ENCODE measurements around the gene CIT.

Gene CIT

DNA sequence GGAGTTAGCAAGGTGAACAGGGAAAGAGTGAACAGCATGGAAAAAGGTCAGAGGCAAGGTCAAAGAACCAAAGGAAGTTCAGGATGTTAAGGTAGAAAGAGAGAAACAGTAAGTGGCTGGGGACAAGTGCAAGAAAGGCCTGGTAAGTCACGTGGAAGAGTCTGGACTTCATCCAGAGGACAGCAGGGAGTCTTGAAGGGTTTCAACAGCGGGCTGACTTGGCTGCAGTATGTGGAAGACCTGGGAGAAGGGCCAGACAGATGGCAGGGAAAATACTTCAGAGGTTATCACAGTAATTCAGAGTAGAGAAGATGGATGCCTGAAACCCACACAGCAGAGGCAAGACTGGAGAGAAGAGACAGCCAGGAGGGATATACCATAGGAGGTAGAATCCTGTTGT, 34.0 kb downstream of the CIT start:
- no peak for DNase-seq

DNA sequence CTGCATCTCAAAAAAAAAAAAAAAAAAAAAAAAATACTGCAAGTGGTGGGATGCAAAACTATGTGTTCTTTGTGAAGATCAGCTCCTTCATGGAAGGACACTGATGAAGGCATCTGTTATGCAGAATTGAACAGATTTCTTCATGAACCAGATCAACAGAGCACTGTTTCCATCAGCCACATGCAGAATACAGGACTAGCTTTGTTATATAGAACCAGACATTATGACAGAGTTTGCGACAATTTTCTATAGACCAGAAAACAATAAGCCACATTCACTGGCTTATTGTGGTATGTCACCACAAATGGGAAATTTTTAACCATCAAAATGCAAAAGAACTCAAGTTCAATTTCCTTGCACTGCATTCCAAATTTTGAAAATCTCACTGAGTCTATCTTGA, 34.7 kb downstream of the CIT start:
- DNase-seq: no peak

DNA sequence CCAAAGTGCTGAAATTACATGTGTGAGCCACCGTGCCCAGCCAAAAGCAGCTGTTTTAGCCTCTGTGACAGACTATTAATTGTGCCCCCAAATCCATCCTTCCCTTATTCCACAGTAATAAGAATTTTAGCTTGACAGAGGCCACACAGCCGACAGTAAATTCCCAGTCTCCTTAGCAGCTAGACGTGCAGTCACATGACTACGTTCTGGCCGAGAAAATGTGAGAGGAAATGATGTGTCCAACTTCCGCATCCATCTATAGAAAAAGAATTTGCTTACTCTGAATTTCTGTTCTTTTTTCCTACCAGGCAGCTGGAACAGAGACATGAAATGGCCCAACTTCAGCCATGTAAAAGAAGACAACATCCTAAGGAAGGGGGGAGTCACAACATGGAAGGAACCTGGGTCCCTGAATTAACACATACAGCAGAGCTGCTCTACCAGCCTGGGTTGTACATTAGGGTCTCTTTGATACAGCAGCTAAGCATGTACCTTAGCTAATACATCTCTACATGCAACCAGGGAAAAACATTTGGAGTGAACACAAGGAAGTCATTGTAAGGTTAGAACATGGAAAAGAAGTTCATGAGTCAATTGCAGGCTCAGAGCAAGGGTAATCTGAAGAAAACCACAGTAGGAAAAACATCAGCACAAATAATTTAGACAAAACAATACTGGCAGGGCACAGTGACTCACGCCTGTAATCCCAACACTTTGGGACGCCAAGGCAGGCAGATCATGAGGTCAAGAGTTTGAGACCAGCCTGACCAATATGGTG, 35.5 kb downstream of the CIT start:
- no peak for DNase-seq

DNA sequence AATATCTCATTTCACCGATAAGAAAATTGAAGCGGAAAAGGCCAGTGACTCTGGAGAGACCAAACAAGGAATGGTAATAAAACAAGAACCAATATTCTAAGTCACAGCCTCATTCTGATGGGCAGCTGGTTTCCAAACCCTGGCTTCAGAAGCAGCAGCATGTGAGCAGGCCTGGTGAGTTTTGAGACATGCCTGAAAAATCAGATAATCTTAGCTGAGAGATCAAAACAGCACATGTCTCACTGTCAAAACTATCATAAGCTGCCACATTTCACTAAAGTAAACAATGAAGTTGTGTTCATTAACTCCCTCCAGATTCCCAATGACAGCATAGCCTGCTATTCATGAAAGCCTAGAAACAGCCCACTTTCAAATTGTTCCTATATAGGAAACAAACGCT, 36.5 kb downstream of the CIT start:
- no peak for DNase-seq

DNA sequence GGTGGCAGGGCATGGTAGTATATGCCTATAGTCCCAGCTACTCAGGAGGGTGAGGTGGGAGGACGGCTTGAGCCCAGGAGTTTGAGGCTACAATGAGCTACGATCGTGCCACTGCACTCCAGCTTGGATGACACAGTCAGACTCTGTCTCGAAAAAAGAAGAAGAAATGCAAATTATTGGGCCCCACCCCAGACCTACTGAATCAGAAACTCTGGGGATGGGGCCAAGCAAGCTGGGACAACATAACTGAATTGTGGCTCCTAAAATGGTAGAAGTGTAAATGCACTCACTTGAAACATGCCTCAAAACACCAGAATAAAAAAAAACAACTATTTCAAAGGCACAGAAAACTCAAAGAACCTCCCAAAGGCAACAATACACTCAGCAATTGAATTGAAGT, 37.0 kb downstream of the CIT start:
- DNase-seq: no peak

DNA sequence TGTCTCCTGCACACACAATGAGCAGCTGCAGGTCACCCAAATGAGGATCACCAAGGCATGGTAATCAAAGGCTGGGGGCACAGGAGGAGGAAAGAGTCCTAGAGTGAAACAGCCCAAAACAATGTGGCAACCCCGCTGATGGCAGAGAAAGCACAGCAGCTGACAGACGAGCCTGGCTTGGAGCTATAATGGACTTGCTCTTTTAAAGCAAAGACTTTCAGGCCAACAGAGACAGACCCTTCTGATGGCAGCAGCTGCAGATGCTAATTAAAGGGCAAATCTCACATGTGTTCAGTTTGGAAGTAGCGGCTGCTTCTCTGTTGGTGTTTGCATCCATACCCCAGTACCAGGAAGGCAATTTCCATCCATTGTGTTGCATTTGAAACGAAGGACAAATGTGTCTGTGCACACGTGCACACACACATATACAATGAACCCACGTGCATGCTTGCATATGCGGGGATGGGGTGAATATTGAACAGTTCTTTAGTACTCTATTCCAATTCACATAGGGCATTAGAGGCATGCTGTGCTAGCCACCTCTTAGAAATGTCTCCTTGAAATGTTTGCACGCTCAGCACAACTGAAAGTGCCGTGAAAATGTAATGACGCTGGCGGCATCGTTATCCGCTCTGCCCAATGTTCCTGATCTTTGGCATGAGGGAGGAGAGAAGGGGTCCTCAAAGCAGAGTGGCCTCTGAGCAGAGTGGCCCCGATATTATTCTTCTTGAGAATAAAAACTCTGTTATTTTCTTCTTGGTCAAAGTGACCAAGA, 38.1 kb downstream of the CIT start:
- no peak for DNase-seq

DNA sequence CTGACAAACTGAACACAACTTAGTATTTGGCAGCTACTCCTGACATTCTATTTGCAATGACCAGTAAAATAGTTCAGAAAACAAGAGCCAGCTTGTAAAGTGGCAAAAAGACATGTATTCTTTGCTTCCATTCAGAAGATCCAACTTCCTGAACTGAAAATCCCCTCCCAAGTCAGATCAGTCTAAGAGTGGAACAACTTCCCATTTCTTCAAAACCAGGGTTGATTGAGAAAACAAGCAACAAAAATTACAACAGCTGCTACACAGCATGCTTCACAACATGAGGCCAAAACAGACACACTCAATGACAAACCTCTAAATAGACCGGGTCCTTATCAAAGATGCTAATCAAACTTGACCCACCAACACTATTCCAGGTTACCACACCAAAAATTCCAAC, 40.3 kb downstream of the CIT start:
- no peak for DNase-seq

DNA sequence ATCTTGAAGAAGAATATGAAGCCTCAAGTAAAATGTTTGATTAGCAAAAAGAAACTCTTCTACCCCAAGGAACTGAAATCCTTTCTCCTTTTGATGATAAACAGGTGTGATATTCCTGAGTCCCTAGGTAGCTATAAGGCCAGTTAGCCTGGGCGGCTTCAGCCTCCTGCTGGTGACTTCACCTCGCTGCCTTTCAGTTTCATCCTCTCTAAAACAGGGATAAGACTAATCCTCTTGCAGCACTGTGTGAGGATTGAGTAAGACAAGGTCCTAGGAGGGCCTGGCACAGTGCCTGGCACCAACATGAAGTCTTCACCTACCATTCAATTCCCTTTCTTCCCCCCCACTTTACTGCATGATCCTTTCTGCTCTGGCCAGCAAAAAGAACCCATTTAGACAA, 42.1 kb downstream of the CIT start:
- no peak for DNase-seq

DNA sequence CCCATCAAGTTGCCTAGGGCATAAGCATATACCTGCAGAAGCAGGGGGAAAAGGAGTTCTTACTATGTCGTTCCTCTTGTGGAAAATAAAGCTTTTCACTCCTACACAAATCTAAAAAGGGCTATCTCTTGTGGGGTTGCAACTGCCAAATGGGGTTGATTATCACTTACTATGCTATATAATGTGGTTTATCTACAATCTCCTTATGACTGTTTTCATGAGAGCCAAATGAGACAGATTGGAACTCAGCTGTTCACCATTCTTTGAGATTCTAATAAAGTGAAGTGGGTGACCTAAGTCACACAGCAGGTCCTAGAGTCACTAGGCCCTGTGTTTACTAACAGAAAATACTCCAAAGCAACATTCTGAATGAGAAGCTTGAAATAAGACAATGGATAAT, 47.7 kb downstream of the CIT start:
- DNase-seq: no peak

DNA sequence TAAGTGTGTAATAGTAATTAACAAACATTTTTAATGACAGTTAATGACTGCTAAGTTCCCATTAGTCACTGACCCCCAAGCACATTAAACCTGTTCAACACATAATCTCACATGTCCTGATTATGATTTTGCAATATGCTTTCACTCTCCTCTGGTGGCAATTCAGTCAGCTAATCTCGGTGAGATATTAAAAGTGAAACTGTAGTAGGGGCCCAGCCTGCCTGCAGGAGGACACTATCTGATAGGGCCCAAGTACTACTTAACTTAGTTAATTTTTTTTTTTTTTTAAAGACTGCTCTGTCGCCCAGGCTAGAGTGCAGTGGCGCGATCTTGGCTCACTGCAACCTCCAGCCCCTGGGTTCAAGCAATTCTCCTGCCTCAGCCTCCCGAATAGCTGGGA, 48.8 kb downstream of the CIT start:
- DNase-seq: no peak

DNA sequence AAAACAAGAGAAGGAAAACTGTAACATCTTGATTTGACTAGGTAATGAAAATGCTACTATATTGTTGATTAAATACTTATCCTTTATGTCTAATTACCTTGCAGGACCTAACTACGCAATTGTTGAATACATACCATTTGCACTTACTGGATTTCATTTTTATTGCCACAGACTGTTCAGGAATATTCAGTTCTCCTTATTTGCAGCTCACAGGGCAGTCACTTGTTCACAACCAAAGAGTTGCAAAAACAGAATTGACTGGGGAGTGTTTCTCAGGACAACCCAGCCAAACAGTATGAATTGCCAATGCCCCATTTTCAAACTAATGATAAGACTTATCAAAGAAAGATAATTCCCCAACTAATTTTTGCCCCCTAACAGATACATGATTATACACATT, 49.4 kb downstream of the CIT start:
- DNase-seq: no peak

DNA sequence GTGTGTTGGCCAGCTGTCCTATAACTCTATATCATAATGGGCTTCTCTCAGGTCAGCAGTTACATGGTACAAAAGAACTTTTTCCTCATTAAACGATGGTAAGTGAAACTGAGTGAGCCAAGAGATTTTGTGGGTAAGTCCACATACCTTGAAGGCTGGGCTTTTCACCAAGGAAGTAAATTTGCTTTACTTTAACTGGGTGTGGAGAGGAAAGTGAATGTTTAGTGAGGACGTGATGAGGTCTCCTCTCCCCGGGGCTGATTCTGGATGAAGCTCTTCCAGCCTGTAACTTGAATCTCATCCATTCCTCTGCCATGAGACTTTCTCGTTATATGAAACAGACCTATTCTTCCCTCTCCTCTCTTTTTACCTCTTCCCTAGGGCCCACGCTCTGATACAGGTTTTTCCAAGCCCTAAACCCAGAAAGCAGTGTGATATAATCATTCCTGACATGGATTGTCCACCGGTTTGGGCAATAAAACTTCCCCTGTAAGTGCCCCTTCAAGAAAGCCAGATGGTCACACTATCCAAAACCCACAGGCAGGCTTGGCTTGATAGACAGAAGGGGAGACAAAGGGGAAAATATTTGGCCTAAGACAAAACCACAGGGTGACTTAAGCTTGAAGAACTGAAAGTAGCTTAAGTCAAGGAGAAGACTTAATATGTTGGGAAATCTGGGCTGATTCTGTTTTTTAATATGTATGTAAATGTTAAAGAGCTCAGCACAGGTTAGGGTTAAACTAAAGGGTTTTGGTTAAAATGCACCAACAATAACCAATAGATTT, 50.3 kb downstream of the CIT start:
- no peak for DNase-seq

DNA sequence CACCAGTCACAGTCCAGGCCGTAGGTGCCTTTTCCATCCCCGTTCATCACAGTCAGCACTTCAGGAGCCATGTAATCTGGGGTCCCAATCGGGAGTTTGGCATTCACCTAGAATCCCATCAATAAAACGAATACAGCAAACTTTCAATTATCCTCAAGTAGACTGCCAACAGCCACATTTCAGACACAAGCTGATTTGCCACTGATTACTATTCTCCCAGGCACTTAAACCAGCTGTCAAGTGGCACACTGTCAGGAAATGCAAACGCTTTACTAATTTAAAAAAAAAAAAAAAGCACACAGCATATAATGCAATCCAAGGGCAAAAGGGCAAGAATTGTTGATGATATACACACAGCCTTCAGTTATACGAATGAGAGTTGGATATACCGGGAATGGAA, 51.9 kb downstream of the CIT start:
- DNase-seq: no peak

DNA sequence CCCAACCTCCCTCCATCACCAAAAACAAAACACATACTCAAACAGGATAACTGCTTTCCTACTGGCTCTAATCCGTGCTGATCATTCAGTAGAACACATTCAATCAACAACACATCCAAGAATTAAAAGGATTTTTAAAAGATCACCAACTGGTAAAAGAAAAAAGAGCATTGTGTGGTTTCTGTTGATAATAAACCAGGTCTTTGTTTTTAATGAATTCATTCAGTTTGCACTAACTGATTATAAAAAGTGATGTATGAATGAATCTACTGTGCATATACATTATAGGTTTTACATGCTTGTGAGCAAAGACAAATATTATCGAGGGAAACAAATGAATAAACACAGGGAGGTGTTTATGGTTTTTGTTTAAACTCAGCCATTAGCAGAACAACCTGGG, 55.1 kb downstream of the CIT start:
- DNase-seq: no peak

DNA sequence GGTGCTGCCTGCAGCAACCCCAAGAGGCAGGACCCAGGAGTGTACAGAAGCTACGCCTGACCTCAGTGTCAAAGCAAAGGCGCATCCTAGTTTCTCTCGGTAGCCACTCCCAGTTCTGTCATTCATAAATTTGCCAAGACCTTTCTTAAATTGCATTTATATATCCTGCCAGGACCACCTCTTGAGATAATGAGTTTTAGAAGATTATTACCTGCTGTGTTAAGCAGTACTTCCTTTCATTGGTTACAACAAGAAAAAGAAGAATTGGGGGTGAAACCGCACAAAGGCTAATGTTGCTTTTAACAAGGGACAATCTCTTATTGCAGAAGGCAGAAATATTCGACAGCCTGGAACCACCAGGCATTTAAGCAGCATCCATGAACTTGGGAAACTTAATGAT, 57.8 kb downstream of the CIT start:
- DNase-seq: no peak

DNA sequence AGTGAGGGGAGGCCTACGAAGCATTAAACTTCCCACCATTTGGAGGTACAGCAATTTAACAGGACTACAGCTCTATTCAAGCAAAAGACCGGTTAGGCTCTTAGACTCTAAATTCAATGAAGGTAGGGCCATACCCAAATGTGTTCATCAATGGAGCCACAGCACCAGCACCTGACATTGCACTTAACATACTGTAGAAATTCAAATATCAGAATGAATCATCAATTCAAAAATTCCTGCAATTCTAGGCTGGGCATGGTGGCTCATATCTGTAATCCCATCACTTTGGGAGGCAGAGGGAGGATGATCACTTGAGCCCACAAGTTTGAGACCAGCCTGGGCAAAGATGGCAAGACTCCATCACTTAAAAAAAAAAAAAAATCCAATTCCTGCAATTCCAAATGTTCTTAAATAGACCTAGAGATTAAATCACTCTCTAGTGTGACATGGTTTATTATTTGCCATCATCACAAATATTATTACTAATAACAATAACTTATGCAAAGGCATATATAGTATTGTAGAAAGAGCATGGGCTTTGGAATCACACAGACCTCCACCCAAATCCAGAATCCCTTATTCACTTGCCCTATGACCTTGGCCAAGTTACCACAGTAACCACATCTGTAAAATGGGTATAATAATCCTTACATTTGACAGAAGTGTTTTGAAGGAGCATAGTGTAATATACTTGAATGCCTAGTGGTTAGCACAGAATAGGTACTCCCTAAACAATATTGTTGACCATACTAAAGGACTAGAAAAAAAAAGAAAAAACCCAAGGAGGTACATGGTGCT, 59.4 kb downstream of the CIT start:
- no peak for DNase-seq

DNA sequence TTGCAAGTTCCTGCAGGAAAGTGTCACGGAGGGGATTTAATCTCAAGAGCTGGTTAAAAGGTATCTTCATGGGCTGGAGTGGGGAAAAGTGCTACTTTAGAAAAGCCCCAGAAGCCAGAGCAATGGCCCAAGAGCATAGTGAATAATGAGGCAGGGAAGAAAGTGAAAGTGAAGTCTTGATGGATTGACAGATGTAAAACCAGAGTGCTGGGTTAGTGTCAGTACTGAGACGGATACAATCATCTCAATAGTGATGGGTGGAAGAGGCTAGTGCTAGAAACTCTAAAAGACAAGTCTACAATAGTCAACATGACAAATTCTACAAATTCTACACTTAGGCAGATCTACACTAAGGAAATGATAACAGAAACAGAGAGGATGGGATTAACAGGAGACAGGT, 68.1 kb downstream of the CIT start:
- DNase-seq: no peak

DNA sequence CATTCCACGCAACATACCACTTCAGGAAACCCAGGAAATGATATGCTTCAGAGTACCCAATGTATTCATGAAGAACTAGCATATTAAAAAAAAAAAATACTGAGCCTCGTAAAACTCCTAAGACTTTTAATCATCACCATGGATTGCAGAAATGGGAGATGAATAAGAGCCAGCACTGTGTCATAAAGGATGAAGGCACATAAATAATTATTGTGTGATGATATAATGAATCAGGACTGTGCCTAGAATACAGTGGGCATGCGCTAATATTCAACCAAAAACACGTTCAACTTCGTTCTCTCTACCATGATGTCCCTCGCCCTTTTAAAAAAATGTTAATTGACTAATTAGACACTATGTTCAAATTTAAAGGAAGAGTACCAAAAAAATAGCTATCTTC, 68.7 kb downstream of the CIT start:
- no peak for DNase-seq

DNA sequence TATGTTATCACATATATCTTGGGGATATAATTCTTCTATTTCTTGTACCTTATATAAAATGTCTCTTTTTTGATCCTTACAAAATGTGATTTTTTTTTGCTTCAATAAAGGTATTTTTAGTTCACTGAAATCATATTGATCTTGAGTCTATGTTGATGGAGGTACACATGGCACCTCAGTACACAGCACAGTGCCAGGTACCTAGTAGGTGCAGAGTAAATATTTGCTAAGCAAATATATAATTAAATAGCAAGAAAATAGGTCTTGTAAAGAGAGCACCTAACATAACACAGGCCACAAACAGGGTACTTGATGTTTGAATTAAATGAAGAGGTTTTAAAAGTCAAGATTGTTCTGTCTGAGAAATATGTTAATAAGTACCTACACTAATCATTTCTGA, 69.7 kb downstream of the CIT start:
- no peak for DNase-seq

DNA sequence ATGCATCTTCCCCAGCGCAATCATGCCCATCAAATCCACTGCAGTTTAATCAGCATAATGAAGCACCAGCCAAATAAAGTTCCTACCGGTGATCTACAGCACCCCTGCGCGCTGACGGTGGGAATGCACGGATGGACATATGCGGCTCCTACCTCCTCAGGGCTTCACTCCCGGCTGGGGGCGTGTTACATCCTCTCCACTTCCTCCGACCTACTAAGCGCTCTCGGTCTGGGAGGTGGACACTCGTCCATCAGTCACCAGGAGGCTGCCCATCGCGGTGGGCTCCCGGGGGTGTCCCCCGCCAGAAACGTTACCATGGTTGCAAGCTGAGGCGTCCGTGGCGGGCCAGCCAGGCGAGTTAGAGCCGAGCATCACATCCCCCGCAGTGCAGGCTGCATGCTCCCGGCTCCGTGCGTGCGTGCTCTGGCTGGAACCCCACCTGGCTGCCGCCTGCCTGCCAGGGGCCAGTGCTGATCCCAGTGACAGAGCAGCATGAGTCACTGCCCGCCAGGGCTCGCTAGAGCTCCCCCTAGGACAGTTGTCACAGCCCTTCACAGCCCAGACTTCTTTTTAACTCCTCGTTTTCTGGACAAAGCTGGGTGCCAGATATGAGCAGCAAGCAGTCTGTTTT, 73.0 kb downstream of the CIT start:
- DNase-seq: peak; percentile 14

DNA sequence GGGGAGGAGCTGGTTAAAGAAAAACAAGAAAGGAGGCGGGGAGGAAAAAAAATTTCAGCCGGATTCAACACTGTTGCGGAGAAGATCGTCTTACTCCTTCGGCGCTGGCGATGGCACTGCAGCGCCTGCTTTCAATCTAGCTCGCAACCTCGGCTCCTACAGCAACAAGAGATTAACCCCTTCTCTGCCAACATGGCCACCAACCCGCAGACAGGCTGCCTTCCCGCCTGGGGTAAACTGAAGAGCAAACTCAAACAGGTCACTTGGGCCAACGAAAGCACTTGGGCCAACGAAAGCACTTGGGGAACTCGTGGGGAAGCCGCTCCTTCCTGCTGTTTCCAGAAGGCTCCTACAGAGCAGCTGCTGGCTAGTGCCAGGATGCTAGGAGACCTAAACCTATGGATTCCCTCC, 73.7 kb downstream of the CIT start:
- DNase-seq: no peak

DNA sequence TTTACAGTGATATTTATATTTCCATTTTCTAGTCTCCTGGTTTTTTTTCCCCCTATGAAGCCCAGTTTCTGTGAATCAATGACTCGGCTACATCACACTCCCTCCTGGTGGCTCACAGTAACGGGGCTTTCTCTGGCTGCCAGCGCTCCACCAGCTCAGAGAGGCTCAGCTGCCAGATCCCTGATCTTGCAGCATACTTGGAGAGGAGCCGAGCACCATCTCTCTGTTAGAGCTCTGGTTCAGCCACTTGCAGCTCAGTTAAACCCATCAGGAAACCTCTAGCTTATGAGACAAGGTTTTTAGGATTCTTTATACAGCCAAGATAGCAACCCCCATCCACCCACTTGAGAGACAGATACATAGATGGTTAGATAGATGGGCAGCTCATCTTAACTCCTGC, 74.6 kb downstream of the CIT start:
- no peak for DNase-seq

DNA sequence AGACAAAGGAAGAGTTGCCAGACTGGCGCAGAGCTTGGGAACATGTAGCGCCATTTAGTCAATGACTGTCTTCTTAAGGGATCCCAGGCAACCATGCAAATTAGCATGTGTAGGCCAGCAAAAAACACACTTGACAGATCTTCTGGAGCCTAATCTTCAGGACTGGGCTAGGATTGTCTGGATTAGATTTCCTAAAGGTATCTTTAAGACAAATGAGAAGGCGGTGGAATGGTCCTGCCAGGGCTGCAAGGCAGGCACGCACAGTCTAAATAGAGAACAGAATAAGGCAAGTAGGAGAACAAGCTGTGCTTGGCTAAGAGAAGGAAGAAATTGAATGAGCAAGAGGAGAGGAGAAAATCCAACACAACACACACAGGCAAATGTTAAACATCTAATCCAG, 80.0 kb downstream of the CIT start:
- no peak for DNase-seq

Data from stimulated activated CD4-positive, alpha-beta T cell treated with anti-CD3 and anti-CD28 coated beads, Interleukin-15, amount 100 ng/mL, for 24 hours (primary cell).